ENCODE data around the gene PAH. TPM values are rescaled to one million over a fixed set of nuclear protein-coding genes. Genes with fewer than 3 reads are reported as not detected.

PAH gene
- total and polyA plus RNA-seq, 9 donors = 0.23 to 2.6 (median 1.3) TPM; not detected in 4

GRCh38 chr12:102871014-102871413 lies 46.0 kb downstream of the PAH start:
- Histone ChIP-seq H3K27me3 (no peaks in the 10 kb centered on the region), H3K36me3 (no peaks in the 10 kb centered on the region), H3K27ac (no peak overlapping the region), H3K4me3 (no peak overlapping the region), H3K4me1 (ENCODE audit: insufficient read depth) (peaks cover 11% of the 10 kb centered on the region), H3K9me3 (no peaks in the 10 kb centered on the region)
- WGBS, 3 donors = 81 to 84% (median 83%) methylated on average over 2 of the region's 2 CpGs
- intact Hi-C loops (cut with DNase I) = no loop called here
- DNase-seq = no peak
- TF ChIP-seq EP300 (IDR thresholded peaks at IDR 0.05) (no peak), POLR2A (IDR thresholded peaks at IDR 0.05) (no peak), CTCF (IDR thresholded peaks at IDR 0.05) (no peak)

GRCh38 chr12:102869571-102869970 lies 47.5 kb downstream of the PAH start:
- no peaks in the 10 kb centered on the region for H3K9me3 ChIP-seq
- no peak for TF ChIP-seq CTCF (IDR thresholded peaks at IDR 0.05)
- TF ChIP-seq POLR2A (IDR thresholded peaks at IDR 0.05) = no peak
- TF ChIP-seq EP300 (IDR thresholded peaks at IDR 0.05) = no peak
- H3K27ac ChIP-seq = no peak overlapping the region
- no peak overlapping the region for H3K4me3 ChIP-seq
- no peaks in the 10 kb centered on the region for H3K36me3 ChIP-seq
- peaks cover 8% of the 10 kb centered on the region for H3K4me1 ChIP-seq (ENCODE audit: insufficient read depth)
- H3K27me3 ChIP-seq = no peaks in the 10 kb centered on the region
- no peak for DNase-seq
- WGBS, 3 donors = 45 to 51% (median 46%) methylated on average over 3 of the region's 3 CpGs
- intact Hi-C loops (cut with DNase I) = no loop called here

GRCh38 chr12:102865821-102866615 lies 51.0 kb downstream of the PAH start:
- no peak for DNase-seq
- Histone ChIP-seq H3K4me3 (no peak overlapping the region), H3K9me3 (no peaks in the 10 kb centered on the region), H3K27me3 (no peaks in the 10 kb centered on the region), H3K4me1 (ENCODE audit: insufficient read depth) (peaks cover 5% of the 10 kb centered on the region), H3K27ac (no peak overlapping the region), H3K36me3 (no peaks in the 10 kb centered on the region)
- 8 to 19% (median 10%) methylated on average over 6 of the region's 6 CpGs for WGBS, 3 donors
- TF ChIP-seq EP300 (IDR thresholded peaks at IDR 0.05) = no peak
- intact Hi-C loops (cut with DNase I) = no loop called here

GRCh38 chr12:102862486-102862885 lies 54.6 kb downstream of the PAH start:
- DNase-seq = no peak
- WGBS, 3 donors = 78 to 91% (median 85%) methylated on average over 2 of the region's 2 CpGs
- Histone ChIP-seq H3K36me3 (no peaks in the 10 kb centered on the region), H3K4me3 (no peak overlapping the region), H3K4me1 (ENCODE audit: insufficient read depth) (peaks cover 5% of the 10 kb centered on the region), H3K27me3 (no peaks in the 10 kb centered on the region), H3K9me3 (no peaks in the 10 kb centered on the region), H3K27ac (no peak overlapping the region)
- TF ChIP-seq POLR2A (IDR thresholded peaks at IDR 0.05) = no peak
- TF ChIP-seq EP300 (IDR thresholded peaks at IDR 0.05) = no peak
- no peak for TF ChIP-seq CTCF (IDR thresholded peaks at IDR 0.05)
- intact Hi-C loops (cut with DNase I) = no loop called here

- Histone ChIP-seq H3K9me3 (no peaks in the 10 kb centered on the region), H3K36me3 (no peaks in the 10 kb centered on the region), H3K4me3 (no peak overlapping the region), H3K27ac (no peak overlapping the region), H3K4me1 (ENCODE audit: insufficient read depth) (no peaks in the 10 kb centered on the region), H3K27me3 (no peaks in the 10 kb centered on the region)
- intact Hi-C loops (cut with DNase I) = no loop called here
- no peak for TF ChIP-seq CTCF (IDR thresholded peaks at IDR 0.05)
- TF ChIP-seq EP300 (IDR thresholded peaks at IDR 0.05) = no peak
- TF ChIP-seq POLR2A (IDR thresholded peaks at IDR 0.05) = no peak
- WGBS, 3 donors = 87 to 92% (median 88%) methylated on average over 2 of the region's 2 CpGs
- DNase-seq = no peak
These were observed 65.8 kb downstream of the PAH start for GRCh38 chr12:102851246-102851645.
